ENCODE measurements around the gene ZBTB40.

Gene ZBTB40

DNA sequence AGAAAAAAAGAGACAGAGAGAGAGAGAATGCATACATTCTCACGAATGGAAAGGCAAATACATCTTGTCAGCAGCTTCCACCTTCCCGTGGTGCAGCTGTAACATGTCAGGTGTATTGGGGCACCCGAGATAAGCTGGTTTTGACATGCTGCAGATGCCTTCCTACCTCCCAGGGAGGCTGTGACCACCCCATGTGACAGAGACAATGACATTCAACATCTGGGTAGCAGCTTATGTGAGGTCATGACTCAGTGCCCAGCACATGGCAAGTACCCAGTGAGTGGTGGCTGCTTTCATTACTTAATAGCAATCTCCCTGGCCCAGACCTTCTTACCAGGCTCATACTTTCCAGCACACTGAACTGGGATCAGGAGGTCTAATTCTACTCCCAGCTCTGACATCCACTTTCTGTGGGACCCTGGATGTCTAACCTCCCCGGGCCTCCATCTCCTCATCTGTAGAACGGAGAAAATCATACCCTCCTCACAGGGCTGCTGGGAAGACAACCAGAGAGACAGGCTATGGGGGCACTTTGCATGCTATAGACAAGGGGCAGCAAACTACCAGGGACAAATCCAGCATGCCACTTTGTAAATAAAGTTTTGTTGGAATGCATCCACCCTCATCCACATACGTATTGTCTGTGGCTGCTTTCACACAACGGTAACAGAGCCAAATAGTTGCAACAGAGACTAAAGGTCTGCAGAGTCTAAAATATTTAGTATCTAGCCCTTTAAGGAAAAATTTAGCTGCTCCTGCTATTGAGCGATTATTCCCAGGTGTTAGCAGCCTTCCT lies 38.5 kb upstream of the ZBTB40 start:
- FAIRE-seq (no peak), DNase-seq (ENCODE audit: insufficient read length, low spot score) (no peak)
- no peak for TF ChIP-seq TAF1 (IDR thresholded peaks at IDR 0.05; ENCODE audit: low read depth, low read length)
- TF ChIP-seq POLR2A (IDR thresholded peaks at IDR 0.05; ENCODE audit: low read depth, low read length) = no peak
- no peak for TF ChIP-seq PAX5 (IDR thresholded peaks at IDR 0.05; ENCODE audit: insufficient read depth, low read length, severe bottlenecking)
- no peak for TF ChIP-seq POLR2AphosphoS5 (IDR thresholded peaks at IDR 0.05; ENCODE audit: low read depth, low read length)
- TF ChIP-seq POU2F2 (IDR thresholded peaks at IDR 0.05; ENCODE audit: low read depth, low read length) = no peak
- TF ChIP-seq SPI1 (IDR thresholded peaks at IDR 0.05; ENCODE audit: low read depth, low read length) = no peak

DNA sequence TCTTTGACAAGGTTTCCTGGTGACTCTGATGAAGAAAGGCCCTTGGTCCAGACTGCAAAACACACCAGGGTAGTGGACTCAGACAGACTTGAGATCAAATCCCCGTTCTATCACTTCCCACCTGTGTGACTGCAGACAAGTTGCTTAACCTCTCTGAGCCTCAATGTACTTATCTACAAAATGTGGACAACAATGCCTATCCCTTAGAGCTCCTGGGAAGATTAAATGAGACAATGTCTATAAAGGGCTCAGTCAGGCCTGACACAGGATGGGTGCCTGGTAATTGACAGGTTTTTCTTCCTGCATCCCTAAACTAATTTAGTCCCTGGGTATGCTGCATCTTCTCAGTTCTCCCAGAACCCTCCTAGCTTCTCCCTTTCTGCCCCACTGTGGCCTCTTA lies 37.9 kb upstream of the ZBTB40 start:
- FAIRE-seq = no peak
- TF ChIP-seq PAX5 (IDR thresholded peaks at IDR 0.05; ENCODE audit: insufficient read depth, low read length, severe bottlenecking) = no peak
- TF ChIP-seq POU2F2 (IDR thresholded peaks at IDR 0.05; ENCODE audit: low read depth, low read length) = no peak
- no peak for TF ChIP-seq SPI1 (IDR thresholded peaks at IDR 0.05; ENCODE audit: low read depth, low read length)
- no peak for TF ChIP-seq POLR2A (IDR thresholded peaks at IDR 0.05; ENCODE audit: low read depth, low read length)
- no peak for TF ChIP-seq POLR2AphosphoS5 (IDR thresholded peaks at IDR 0.05; ENCODE audit: low read depth, low read length)
- TF ChIP-seq TAF1 (IDR thresholded peaks at IDR 0.05; ENCODE audit: low read depth, low read length) = no peak
- no peak for DNase-seq (ENCODE audit: insufficient read length, low spot score)

DNA sequence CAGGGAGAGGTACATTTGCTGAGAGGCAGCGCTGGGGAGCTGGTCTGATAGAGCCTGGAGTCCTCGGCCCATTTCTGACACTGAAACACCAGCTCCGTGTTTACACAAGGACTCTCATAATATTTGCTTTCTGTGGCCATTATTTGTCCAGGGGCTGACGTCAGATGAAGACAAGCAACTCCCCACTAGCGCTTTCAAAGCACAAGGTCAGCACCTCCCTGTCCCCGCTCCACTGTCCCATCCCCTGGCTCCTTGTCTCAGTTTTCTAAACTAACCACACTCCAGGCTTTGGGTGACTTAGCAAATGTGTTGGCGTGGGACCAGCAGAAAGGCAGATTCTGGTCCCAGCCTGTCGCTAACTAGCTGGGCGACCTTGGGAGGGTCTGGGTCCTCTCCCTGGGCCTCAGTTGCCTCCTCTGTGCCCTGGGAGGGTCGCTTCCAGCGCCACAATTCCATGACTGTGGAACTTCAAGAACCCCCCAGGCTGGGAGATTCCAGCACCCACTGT lies 37.4 kb upstream of the ZBTB40 start:
- FAIRE-seq (no peak), DNase-seq (ENCODE audit: insufficient read length, low spot score) (no peak)
- TF ChIP-seq PAX5 (IDR thresholded peaks at IDR 0.05; ENCODE audit: insufficient read depth, low read length, severe bottlenecking) (no peak), SPI1 (IDR thresholded peaks at IDR 0.05; ENCODE audit: low read depth, low read length) (no peak), POLR2A (IDR thresholded peaks at IDR 0.05; ENCODE audit: low read depth, low read length) (no peak), TAF1 (IDR thresholded peaks at IDR 0.05; ENCODE audit: low read depth, low read length) (no peak), POU2F2 (IDR thresholded peaks at IDR 0.05; ENCODE audit: low read depth, low read length) (no peak), POLR2AphosphoS5 (IDR thresholded peaks at IDR 0.05; ENCODE audit: low read depth, low read length) (no peak)

- FAIRE-seq (no peak), DNase-seq (ENCODE audit: insufficient read length, low spot score) (no peak)
- TF ChIP-seq SPI1 (IDR thresholded peaks at IDR 0.05; ENCODE audit: low read depth, low read length) = no peak
Measured at GRCh38 chr1:22415489-22415888, 36.2 kb upstream of the ZBTB40 start.

DNA sequence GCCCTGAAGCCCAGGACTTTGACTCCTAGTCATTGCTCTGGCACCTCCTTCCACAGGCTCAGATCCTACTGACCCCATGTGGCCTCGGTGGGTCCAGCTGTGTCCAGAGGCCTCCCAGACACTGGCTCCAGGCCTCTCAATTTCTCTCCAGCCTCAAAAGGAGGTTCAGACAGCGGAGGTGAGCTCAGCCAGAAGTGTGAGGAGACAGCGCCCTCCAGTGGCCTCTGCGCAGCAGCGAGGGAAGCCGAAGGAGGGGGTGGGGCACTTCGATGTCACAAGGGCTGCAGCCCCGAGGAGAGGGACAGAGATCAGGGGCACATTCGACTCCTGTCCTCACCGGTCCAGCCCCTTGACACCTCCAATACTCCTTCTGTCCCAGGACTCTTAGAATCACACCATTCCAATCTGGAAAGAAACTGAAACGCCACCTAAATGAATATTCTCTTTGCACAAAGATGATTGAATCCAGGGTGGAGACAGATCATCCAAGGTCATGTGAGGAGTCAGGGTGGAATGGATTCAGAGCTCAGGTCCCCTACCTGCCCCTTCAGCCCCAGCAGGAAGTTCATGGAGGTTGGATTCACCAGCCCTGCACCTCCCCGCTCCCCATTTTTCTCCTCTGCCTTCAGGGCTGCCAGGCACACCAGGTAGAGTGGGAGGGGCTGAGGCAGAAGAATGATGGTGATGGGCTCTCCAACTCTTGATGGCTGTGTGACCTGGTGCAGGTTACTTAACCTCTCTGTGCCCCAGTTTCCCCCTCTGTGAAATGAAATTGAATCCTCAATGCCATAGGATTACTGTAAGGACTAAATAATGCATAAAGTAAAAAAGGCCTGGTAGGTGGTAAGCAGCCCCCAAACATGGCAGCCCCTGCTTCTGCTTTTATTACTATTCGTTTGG lies 34.8 kb upstream of the ZBTB40 start:
- DNase-seq (ENCODE audit: insufficient read length, low spot score) = peak; percentile 72
- peak; percentile 86 for FAIRE-seq

GRCh38 chr1:22417466-22417865 lies 34.2 kb upstream of the ZBTB40 start:
- DNase-seq (ENCODE audit: insufficient read length, low spot score) (no peak), FAIRE-seq (no peak)
- TF ChIP-seq POLR2AphosphoS5 (IDR thresholded peaks at IDR 0.05; ENCODE audit: low read depth, low read length) = no peak
- no peak for TF ChIP-seq POLR2A (IDR thresholded peaks at IDR 0.05; ENCODE audit: low read depth, low read length)
- no peak for TF ChIP-seq PAX5 (IDR thresholded peaks at IDR 0.05; ENCODE audit: insufficient read depth, low read length, severe bottlenecking)
- TF ChIP-seq TAF1 (IDR thresholded peaks at IDR 0.05; ENCODE audit: low read depth, low read length) = no peak
- no peak for TF ChIP-seq SPI1 (IDR thresholded peaks at IDR 0.05; ENCODE audit: low read depth, low read length)
- no peak for TF ChIP-seq POU2F2 (IDR thresholded peaks at IDR 0.05; ENCODE audit: low read depth, low read length)

More for the DNA sequence above, 34.8 kb upstream of the ZBTB40 start:
- TF ChIP-seq POU2F2 (IDR thresholded peaks at IDR 0.05; ENCODE audit: low read depth, low read length) (peak; percentile 13; the same call in 1 of the 2 replicates), POLR2A (IDR thresholded peaks at IDR 0.05; ENCODE audit: low read depth, low read length) (no peak)

GRCh38 chr1:22418312-22418711 lies 33.3 kb upstream of the ZBTB40 start:
- TF ChIP-seq POU2F2 (IDR thresholded peaks at IDR 0.05; ENCODE audit: low read depth, low read length) (no peak), SPI1 (IDR thresholded peaks at IDR 0.05; ENCODE audit: low read depth, low read length) (no peak)
- DNase-seq (ENCODE audit: insufficient read length, low spot score) (no peak), FAIRE-seq (no peak)

DNA sequence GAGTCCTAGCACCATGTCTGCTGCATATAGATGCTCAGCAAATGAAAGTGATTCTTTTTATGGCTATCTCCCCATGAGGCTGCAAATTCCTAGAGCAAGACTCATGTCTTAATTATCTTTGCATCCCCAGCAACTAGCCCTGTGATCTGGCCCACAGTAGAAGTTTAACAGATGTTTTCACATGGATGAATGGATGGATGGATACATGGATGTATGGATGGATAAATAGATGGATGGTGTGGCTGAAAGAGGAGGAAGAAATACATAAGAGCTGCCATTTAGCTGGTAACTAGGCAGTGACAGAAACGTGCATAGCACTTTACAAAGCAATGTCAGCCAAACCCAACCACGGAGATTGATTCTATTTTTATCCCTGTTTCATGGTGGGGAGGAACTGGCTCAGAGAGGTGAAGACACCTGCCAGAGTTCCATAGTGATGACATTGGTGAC lies 32.7 kb upstream of the ZBTB40 start:
- DNase-seq (ENCODE audit: insufficient read length, low spot score) (no peak), FAIRE-seq (peak; percentile 76)
- TF ChIP-seq SPI1 (IDR thresholded peaks at IDR 0.05; ENCODE audit: low read depth, low read length) (0 out of 2 replicates have a peak, but pooled peaks have one; percentile 33), POLR2A (IDR thresholded peaks at IDR 0.05; ENCODE audit: low read depth, low read length) (no peak)

- TF ChIP-seq TAF1 (IDR thresholded peaks at IDR 0.05; ENCODE audit: low read depth, low read length) (no peak), POLR2A (IDR thresholded peaks at IDR 0.05; ENCODE audit: low read depth, low read length) (no peak), POLR2AphosphoS5 (IDR thresholded peaks at IDR 0.05; ENCODE audit: low read depth, low read length) (no peak), SPI1 (IDR thresholded peaks at IDR 0.05; ENCODE audit: low read depth, low read length) (no peak), POU2F2 (IDR thresholded peaks at IDR 0.05; ENCODE audit: low read depth, low read length) (no peak), PAX5 (IDR thresholded peaks at IDR 0.05; ENCODE audit: insufficient read depth, low read length, severe bottlenecking) (no peak)
- DNase-seq (ENCODE audit: insufficient read length, low spot score) (peak; percentile 49), FAIRE-seq (peak; percentile 92)
Measured at GRCh38 chr1:22420455-22421053, 31.1 kb upstream of the ZBTB40 start.

Measured in GM12891 (cell line).